ENCODE measurements around the gene VEGFD.

VEGFD gene, protein sequence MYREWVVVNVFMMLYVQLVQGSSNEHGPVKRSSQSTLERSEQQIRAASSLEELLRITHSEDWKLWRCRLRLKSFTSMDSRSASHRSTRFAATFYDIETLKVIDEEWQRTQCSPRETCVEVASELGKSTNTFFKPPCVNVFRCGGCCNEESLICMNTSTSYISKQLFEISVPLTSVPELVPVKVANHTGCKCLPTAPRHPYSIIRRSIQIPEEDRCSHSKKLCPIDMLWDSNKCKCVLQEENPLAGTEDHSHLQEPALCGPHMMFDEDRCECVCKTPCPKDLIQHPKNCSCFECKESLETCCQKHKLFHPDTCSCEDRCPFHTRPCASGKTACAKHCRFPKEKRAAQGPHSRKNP

DNA sequence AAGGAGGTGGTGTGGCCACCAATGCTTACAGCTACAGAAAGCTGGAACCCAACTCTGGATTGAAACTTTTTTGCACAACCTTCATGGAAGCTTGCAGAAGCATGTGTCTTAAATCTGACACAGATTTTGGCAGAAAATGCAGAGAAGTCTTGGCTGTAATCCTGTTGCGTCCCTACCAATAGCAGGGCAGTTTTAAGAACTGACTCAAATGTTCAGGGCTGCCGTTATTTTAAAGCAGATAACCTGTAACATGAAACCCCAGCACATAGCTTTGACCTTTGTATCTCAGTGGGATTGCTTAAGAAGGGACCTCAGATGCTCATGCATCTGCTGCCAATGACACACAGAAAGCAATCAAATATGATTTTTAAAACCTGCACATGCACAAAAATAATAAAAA lies at the start of gene VEGFD:
VEGFD (minus strand) TSS at position 110 of the 400 bp plus-strand sequence. CDS start 467 bp downstream, outside the sequence.
- no peak for DNase-seq

DNA sequence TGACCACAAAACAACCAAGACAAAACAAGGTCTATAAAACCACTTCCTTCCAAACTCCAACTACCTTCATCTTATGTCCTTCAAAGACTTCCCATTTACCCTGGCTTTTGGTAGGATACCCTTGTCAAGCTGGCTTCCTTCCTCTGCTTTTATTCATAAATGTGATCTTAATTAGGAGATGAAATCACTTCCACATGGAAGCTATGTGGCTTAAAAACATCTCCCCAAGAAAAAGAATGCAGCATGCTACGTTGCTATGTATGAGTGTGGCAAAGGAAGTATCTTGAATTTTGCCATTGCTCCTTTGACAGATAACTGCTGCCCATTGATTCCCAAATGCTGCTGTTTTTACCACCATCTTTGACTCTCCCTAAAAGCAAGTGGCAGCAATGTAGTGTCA lies 46.4 kb upstream of the VEGFD start:
- no peak for DNase-seq

DNA sequence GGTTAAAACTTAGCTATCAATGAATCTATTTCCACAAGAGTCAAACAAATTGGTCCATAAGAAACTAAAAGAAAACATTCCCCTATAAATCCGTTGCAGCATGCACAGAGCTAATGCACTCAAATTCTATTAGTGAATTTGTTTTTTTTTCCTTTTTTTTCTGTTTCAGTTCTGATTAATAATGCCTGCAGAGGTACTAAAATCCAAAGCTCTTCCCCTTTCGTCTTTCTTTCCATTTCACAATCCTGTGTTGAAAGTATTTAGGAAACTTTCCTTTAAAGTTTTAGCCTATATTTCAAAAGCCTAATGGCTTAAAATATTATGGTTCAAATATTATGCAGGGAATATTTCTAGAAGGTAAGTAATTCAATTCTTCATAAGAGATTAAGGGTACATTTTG lies 45.9 kb upstream of the VEGFD start:
- no peak for DNase-seq

DNA sequence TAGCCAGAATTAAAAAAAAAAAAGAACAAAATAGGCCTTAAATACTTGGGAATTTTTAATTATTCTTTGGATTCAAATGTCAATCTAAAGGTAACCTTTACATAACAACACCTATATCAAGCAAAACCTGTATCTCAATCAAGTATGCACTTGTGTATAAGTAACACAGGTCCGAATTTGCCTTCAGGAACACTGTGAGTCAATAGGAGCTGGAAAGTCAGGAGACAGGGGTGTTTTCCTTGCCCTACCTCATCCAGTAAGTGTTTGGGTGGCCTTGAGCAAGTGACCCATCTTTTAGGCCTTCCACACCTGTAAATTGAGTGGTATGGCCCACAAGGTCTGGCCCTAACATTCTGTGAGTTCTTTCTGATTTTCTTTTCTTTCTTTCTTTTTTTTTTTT lies 40.8 kb upstream of the VEGFD start:
- no peak for DNase-seq

DNA sequence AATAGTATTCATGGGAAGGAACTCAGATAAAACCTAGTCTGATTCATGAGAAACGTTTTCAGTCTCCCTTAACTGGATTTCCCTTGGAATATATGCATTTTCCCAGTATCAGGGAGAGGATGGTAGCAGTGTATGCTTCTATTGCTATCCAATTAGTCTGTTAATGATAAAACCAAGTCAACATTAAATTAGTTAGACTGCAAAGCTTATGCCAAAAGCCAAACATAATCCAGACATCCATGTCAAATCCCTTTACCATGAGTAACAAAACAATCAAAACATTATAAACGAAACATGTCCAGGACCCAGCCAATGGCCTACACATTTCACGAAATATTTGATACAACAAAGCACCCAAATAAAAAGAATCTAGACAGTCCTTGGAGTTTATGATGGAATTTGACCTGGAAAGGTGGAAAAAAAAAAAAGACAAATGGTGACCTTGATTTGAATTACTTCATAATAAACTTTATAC lies 34.5 kb upstream of the VEGFD start:
- DNase-seq = no peak

DNA sequence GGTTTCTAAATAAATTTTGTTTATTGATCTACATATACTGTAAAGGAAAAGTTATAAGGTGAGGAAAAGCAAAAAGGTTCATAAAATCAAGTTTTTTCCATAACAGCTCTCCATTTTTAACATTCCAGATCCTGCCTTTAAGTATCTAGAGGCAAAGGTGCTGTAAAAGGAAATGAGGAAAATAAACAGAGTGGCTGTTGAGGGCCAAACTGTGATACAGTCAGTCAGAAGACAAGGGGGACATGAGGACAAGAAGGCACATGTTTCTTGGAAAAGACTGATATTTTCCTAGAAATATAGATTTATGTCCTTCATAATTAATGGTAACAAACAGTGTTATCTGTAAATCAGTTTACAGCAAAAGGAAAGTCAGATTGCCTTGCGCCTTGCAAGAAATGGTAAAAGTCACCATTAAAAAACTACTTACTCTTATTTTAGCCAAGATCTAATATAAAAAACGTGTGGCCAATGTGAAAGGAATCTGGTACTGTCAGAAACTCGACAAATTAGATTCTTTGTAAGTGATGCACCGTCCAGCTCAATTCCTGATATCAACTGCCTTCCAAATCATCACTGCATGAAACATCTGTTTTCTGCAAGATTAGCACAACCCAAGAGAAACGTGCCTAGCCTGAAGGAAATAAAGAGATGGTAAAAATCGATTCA lies 34.0 kb upstream of the VEGFD start:
- DNase-seq = no peak

DNA sequence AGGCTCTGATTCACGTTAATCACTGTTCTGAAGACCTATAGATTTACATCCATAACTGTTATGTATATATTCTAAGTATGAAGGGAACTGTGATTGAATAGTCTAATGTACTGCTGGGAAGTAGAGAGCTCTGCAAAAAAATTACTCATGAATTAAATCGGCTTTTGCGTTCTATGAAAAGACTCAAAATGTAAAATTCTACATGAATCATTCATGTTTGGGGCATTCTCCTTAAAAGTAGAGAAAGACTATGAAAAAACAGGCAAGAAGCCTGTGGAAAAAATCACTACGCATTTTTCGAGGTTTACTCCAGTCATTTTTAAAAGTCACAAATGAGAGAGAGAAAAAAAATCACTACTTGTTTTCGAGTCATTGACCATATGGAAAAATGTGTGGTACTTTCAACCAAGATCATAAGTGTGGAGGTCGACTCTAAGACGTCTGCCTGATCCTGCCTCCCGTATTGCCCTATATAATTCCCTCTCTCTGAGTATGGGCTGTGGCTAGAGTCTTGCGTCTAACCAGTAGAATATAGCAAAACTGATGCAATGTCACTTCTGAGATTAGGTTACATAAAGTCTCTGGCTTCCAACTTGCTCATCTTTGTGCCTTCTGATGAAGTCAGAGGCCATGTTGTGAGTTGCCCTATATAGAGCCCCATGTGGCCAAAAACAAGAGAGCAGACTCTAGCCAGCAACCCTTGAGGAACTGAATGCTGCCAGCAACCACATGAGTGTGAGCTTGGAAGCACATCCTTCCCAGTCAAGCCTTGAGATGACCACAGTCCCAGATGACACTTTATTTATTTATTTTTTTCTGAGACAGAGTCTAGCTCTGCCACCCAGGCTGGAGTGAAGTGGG lies 32.1 kb upstream of the VEGFD start:
- no peak for DNase-seq

DNA sequence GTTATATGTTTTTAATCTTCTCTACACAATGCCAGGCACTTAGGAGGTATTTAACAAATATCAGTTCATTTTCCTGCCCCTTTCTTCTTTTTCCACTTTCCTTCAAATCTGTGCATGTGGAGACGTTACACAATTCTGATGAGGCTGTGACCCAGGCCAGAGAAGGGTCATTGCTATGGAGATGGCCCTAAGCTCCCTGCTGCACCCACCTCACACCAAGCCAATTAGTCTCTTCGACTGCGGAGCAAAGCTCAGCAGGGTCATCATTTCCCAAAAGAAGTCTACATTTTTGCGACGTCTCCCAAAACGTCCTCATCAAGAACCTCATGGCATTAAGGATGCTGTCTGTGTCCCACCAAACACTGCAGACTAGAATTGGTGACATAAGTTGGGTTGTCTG lies 28.9 kb upstream of the VEGFD start:
- no peak for DNase-seq

DNA sequence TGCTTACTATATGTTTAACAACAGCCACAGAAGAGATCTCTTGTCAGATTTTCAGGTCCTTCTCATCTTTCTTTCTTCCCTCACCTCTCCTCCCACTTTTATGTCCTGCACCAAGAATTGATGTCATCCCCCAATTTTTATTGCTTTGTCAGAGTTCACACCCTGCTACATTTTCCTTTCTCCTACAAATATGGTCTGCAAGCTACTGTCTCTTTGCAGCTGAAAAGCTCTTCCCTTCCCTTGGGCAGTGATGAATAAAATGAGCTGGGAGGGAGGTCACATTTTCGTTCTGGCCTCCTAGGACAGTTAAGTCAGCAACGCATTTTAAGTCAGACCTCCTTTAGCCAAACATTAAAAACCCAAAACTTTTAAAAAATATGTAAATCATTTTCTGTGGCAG lies 26.7 kb upstream of the VEGFD start:
- DNase-seq = no peak

DNA sequence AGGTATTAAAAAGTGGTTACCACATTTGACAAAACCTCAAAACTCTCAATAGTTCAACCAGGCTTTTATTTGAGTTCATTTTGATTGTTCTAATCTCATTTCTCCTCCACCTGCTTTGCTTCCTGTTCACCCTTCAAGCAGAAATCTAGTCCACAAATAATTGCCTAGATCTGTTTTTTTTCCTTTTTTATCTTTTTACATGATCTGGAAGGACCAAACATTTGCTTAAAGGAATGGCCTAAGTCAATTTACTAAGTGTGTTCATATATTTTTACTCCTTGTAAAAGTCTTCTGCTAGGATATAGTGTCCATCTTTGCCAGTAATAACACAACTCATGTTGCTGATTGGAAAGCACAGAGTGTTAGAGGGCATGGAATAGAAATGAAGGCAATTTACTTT lies 26.2 kb upstream of the VEGFD start:
- no peak for DNase-seq

DNA sequence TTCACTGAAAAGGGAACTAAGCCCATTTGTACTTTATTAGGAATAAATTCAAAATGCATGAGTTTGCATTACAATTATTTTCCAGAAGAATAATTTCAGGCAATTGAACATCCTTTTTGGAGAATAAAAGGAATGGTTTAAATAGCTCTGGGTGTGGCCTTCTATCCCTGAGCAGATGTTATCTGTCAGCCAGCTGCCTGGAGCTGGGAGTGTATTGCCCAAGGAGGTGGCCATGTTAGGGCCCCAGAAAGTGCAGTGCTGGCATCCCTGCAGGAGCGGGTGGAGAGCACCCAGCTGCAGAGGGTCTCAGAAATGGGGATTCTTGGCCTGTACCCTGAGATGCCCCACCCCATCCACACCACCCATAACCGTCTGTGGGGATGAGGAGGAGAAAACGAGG lies 21.6 kb upstream of the VEGFD start:
- DNase-seq = no peak

DNA sequence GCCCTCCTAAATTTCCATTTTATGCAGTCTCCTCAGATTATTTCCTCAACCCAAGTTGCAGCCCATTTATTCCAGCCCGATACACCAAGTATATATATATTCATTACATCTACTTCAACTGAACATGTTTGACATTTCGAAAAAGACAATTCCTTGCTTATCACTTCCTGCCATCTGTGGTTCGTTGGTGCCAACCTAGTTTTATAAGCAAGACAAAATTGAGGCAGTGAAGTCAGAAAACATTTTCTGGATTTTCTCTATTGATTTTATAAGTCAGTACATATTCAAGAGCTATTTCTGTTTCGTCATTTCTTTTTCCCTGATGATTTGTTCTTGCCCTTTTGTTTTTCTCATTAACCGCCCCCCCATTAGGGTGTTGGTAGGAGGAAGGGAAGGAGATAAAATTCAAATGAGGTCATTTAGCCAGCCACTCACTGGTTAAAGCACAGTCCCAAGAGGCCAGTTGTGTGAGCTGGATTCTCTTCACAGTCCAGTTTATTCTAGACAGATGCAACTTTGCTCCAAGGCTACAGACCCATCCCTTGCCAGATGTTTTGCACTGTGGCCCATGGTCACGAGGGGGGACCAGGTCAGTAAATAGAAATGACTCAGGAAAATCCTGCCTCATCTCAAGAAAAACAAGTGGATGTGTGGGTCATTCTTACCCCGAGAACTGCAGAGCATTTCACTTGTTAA lies 20.3 kb upstream of the VEGFD start:
- DNase-seq = no peak

DNA sequence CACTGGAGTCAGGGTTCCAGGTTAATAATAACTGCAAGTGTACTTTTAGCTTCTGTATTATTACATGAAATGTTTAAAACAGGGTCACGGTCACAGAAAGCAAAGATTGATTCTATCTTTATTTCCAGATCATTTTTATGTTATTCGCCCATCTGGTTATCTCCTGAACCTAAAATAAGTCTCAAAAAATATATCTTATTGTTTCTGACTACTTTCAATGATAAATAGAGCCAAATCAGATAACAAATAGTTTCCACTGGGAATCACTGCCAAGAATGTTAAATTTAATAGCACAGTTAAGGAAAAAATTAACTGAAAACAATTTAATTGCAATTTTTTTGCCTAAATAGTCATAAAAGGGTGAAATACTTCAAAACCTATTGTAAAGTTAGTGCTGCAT lies 17.2 kb upstream of the VEGFD start:
- DNase-seq = no peak

DNA sequence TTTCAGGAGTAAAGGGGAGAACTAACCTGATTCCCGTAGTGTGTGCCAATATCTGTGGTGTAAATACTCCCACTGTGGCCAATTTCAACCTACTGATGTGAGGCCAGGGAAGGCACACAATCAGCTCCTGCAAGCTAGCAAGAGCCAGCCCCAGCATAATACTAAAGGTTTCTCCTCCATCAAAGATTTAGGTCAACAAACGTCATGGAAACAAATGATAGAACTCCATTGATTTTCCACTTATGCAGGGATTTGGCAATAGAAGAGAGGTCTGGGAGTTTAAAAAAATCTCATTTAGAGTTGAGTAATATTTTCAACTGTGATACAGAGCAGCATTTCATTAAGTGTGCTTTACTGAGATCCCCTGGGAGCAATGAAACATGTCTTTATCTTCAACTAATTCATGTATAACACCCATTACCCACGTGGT lies 15.8 kb upstream of the VEGFD start:
- no peak for DNase-seq

DNA sequence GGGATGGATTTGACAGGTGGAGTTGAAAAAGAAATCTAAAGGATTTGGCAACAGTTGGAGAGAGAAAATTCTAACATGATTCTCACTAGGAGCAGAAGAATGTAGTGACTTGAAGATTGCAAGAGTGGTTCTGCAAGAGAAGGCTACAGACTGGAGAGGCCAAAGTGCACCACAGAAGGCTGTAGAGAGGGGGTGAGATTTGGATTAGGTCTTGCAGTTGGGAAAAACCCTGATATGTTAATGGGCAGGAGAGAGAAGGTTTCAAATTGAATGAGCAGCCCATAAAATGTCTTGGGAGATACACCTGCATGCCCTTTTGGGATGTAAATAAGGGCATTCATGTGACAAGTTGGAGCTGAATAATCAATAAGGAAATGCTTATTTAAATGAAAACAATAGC lies 14.7 kb upstream of the VEGFD start:
- DNase-seq = no peak

DNA sequence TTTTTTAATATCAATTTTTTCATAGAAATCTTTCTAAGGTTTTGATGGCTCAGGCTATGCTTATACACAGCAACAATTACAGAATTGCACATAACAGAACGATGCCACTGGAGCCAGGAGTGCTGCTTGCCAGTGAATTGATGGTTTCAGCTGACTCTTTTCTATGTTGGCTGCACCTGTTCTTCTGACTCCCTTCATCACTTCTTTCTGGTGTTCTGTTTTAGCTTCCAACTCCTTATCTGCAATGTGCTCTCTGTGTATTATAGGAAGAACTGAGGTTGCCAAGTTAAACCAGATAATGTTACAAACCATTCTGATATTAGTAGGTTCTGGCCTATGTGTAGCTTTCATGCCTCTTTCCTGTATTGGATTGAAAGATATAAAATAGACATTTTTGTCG lies 11.6 kb upstream of the VEGFD start:
- DNase-seq = no peak

DNA sequence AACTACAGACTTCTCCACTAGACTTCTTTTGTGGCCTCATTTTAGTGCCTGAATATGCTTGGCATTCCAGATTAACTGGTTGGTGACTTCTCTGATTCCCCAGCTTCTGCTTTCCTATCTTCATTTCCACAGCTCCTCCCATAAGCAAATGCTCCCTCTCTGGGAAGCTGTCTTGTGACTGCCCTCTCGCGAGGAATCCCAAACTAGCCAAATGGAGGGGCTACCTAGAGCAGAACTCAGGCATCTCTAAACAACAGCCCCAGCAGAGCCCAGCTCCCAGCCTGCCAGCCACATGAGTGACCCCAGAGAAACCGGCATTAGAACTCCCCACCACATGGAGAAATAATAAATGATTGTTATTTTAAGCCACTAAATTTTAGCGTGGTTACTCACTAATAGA lies 7.6 kb upstream of the VEGFD start:
- DNase-seq = no peak

DNA sequence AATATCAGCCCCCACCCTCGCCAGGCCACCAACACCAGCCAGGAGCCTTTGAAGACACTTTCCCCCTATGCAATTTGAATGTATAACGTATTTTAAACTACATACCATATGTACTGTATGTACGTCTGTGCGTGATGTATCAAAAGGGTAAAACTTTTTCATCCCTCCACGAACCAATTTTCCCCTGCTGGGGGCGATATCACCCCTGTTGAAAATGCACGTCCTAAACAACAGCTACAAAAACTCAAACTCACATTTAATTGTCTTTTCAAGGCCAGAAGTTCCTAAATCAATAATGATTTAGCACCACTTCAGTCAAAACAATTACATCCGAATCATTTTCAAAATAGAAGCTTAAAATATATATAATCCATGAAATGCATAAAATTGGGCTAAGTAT lies 1.4 kb downstream of the VEGFD start:
- DNase-seq = no peak

DNA sequence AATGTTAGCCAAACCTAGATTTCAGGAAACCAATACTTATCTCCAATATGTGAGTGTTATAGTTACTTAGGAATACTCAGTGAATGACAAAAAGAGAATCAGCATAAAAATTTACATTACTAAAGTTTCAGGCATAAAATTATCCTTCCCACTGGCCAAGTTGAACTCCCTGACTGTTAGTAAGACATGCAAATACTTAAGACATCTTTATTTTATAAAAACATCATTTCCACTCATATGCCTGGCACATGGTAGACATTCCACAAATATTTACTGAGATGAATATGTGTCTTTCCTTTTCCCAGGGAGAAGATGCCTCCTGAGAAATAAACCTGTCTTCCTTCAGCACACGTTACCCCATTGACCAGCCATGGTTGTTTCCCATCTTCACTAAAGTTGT lies 7.3 kb downstream of the VEGFD start:
- DNase-seq = no peak

DNA sequence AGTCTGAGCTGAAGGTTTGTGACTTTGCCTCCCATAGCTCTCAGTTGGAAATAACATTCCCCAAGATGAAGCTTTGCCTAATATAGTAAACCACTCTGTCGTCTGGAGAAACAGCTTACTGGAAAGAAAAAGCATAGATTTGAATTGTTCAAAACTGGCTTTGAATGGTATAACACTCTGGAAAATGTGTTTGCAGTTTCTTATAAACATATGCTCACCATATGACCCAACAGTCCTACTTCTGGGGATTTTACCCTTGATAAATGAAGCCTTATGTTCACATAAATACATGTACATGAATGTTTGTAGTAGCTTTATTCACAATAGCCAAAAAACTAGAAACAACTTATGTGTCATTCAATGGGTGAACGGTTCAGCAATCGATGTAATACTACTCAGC lies 10.2 kb downstream of the VEGFD start:
- DNase-seq = no peak

DNA sequence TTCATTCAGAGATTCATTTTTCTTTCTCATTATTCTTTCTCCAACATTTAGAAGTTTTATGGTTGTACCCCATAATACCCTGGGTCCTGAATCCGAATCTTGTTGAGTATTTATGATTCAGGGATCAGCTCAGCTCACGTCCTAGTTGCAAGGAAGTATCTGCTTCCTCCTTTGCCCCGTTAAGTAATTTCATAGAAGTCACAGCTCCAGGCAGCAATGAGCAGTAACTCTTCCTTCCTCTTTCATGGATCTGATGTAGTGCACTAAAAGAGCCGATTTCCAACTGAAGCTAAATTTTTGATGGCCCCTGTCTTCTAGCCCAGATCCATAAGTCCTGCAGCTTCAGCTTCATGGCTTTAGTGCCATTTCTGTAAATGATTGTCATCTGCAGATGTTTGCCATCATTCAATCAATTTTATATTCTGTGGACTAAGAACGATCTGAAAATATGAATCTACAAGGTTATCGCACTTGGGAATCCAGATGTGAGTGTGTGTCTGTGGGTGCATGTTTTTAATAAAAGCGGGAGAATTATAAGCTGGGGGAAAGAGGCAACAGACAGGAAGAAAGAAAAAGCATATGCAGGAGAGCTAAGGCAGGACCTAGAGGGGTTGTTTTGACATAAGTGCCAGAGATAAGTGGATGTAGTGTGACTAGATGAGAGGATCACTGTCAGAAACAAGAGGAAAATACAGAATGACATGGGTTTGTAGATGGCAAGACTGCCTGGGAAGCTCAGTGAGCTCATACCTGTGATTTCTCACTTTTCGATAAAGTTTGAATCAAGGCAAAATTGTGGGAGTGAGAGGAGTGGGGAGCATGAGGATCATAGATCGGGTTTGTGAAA lies 17.5 kb downstream of the VEGFD start:
- no peak for DNase-seq

DNA sequence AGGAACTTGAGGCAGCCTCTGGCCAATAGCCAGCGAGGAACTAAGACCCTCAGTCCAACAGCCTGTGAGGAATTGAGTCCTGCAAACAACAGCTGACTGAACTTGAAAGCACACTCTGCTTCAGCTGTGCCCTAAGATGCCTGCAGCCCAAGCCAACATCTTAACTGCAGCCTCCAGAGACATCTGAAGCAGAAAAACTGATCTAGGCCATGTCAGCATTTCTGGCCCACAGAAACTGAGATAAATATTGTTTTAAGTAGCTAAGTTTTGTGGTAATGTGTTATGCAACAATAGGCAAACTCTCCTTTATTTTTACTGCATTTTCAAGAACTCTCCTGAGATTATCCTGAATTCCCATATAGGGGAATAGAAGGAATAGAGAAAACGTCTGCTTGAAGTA lies 24.5 kb downstream of the VEGFD start:
- DNase-seq = no peak
